HG02973 (cell line): ENCODE data around the gene TEKT2.

ENCODE experiments used
- ATAC-seq: cut with Tn5 transposase; IDR thresholded peaks from one replicate; pipeline ENCODE4 v1.9.1; 2021; ENCODE audit warnings: moderate library complexity; ENCODE audit not compliant: unreplicated experiment

Gene TEKT2

GRCh38 chr1:36086529-36087232 is 2.8 kb downstream of the TEKT2 start:
- no peak for ATAC-seq

- no peak for ATAC-seq
Measured at GRCh38 chr1:36087233-36088123, 3.6 kb downstream of the TEKT2 start.

GRCh38 chr1:36088265-36088576 is 4.3 kb downstream of the TEKT2 start:
- no peak for ATAC-seq

GRCh38 chr1:36088577-36089392 is 4.9 kb downstream of the TEKT2 start, which contains the start of gene ADPRS:
Gene ADPRS (plus strand): TSS chr1:36088892. CDS start chr1:36088905, 13 bp downstream.
- peak; percentile 75 for ATAC-seq

- no peak for ATAC-seq
Measured at GRCh38 chr1:36089393-36090121, 5.7 kb downstream of the TEKT2 start.

GRCh38 chr1:36091141-36091540 is 7.2 kb downstream of the TEKT2 start:
- no peak for ATAC-seq

GRCh38 chr1:36091698-36092097 is 7.8 kb downstream of the TEKT2 start:
- no peak for ATAC-seq

GRCh38 chr1:36092166-36092797 is 8.4 kb downstream of the TEKT2 start:
- no peak for ATAC-seq

GRCh38 chr1:36092798-36093185 is 8.9 kb downstream of the TEKT2 start:
- ATAC-seq: no peak

- ATAC-seq: no peak
Measured at GRCh38 chr1:36093226-36093625, 9.3 kb downstream of the TEKT2 start.

GRCh38 chr1:36093929-36094328 is 10.0 kb downstream of the TEKT2 start:
- no peak for ATAC-seq

GRCh38 chr1:36094621-36095061 is 10.7 kb downstream of the TEKT2 start:
- no peak for ATAC-seq

GRCh38 chr1:36095760-36096405 is 12.0 kb downstream of the TEKT2 start:
- no peak for ATAC-seq

- no peak for ATAC-seq
Measured at GRCh38 chr1:36096500-36097432, 12.9 kb downstream of the TEKT2 start.

GRCh38 chr1:36097693-36098585 is 14.0 kb downstream of the TEKT2 start:
- no peak for ATAC-seq

- ATAC-seq: no peak
Measured at GRCh38 chr1:36098650-36099365, 14.9 kb downstream of the TEKT2 start.
